NB4 (cell line): Measurements from ENCODE around the gene GPR137C.

Source experiments
- MAX ChIP-seq: IDR thresholded peaks from 2 replicates; pipeline ENCODE4 v1.6.1; 2011; ENCODE audit warnings: low read depth, low read length
- MYC ChIP-seq: IDR thresholded peaks from 2 replicates; pipeline ENCODE4 v1.6.1; 2011; ENCODE audit warnings: low read depth, low read length
- POLR2A ChIP-seq: IDR thresholded peaks from 2 replicates; pipeline ENCODE4 v1.6.1; 2011; ENCODE audit warnings: mild to moderate bottlenecking; ENCODE audit not compliant: insufficient read length; ENCODE audit errors: extremely low read depth
- TF ChIP-seq, protein P1 (sequence below): IDR thresholded peaks from one replicate; pipeline ENCODE4 v1.5.1; 2012; ENCODE audit warnings: low read depth, low read length

- no peak for TF ChIP-seq POLR2A
- TF ChIP-seq, protein P1, sequence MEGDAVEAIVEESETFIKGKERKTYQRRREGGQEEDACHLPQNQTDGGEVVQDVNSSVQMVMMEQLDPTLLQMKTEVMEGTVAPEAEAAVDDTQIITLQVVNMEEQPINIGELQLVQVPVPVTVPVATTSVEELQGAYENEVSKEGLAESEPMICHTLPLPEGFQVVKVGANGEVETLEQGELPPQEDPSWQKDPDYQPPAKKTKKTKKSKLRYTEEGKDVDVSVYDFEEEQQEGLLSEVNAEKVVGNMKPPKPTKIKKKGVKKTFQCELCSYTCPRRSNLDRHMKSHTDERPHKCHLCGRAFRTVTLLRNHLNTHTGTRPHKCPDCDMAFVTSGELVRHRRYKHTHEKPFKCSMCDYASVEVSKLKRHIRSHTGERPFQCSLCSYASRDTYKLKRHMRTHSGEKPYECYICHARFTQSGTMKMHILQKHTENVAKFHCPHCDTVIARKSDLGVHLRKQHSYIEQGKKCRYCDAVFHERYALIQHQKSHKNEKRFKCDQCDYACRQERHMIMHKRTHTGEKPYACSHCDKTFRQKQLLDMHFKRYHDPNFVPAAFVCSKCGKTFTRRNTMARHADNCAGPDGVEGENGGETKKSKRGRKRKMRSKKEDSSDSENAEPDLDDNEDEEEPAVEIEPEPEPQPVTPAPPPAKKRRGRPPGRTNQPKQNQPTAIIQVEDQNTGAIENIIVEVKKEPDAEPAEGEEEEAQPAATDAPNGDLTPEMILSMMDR, result no peak
- TF ChIP-seq MAX, result no peak
- TF ChIP-seq MYC, result no peak
These were observed 6.3 kb upstream of the GPR137C start for GRCh38 chr14:52546318-52546670.
